ENCODE results near the gene PPP6R2. TPM values are rescaled to one million over a fixed set of nuclear protein-coding genes. Genes with fewer than 3 reads are reported as not detected.
A peak's percentile ranks its signal among the peaks of the same experiment; 100 is the strongest.

PPP6R2 gene
- polyA plus RNA-seq, 1 donor from 2014 or later, result 85.4 TPM

DNA sequence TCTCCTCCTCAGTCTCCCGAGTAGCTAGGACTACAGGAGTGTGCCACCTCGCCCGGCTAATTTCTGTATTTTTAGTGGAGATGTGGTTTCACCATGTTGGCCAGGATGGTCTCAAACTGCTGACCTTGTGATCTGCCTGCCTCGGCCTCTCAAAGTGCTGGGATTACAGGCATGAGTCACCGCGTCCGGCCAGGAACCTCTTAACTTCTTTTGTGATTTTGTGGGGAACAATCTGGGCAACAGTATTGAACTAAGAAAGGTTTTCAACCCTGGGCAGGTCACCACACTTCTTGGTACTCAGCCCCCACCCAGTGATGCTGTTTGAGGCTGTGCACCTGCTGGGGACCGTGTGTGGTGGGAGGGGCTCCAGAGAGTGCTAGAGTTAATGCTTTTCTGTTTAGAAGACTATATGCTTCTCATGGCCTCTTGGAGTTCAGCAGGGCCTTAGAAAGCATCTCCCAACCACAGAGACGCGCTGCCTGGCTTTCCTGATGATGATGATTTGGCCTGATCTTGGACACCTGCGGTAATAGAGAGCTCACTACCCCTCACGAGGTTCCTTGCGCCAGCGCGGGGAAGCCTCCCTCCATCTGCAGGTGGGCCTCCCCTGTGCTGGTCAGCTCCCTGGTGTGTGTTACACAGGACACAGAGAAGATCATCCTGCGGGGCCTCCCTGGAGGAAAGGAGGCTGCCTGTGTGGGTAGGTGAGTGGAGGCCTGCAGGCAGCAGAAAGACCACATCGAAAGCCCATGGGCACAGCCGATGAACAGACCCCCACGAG is 17.5 kb upstream of the PPP6R2 start:
- Histone ChIP-seq H3K27me3 (ENCODE audit: insufficient read depth, low read depth, low read length) (no peaks in the 10 kb centered on the region), H3K9me2 (ENCODE audit: insufficient read depth, low read length) (no peaks in the 10 kb centered on the region), H3K36me3 (ENCODE audit: insufficient read depth, low read length) (no peaks in the 10 kb centered on the region), H3K79me2 (replicated peaks; ENCODE audit: insufficient read depth, low read length) (peaks cover 17% of the 10 kb centered on the region), H3K9me3 (ENCODE audit: low read length) (no peaks in the 10 kb centered on the region), H3K9ac (ENCODE audit: low read length) (peak overlapping the region; percentile 83), H4K20me1 (ENCODE audit: insufficient read depth) (no peaks in the 10 kb centered on the region), H3K4me2 (ENCODE audit: low read length) (peak overlapping the region; percentile 88), H2AFZ (ENCODE audit: low read depth, low read length) (peak overlapping the region; percentile 10), H3K27ac (ENCODE audit: low read length) (peak overlapping the region; percentile 76), H3K4me3 (ENCODE audit: low read length) (peak overlapping the region; percentile 77), H3F3A (ENCODE audit: insufficient read depth, low read length, poor library complexity, severe bottlenecking) (no peaks in the 10 kb centered on the region)
- TF ChIP-seq TAF1 (IDR thresholded peaks at IDR 0.05; ENCODE audit: low read depth) (no peak), POLR2AphosphoS5 (IDR thresholded peaks at IDR 0.05) (no peak), EP300 (conservative IDR thresholded peaks at IDR 0.05; ENCODE audit: poor library complexity, severe bottlenecking) (no peak), RAD21 (conservative IDR thresholded peaks at IDR 0.05) (no peak), EZH2 (IDR thresholded peaks at IDR 0.05; ENCODE audit: borderline replicate concordance, insufficient read depth, low read length, poor library complexity, severe bottlenecking) (no peak), MXI1 (conservative IDR thresholded peaks at IDR 0.05; ENCODE audit: poor library complexity, severe bottlenecking) (no peak), SMC3 (conservative IDR thresholded peaks at IDR 0.05; ENCODE audit: poor library complexity) (no peak)
- TF ChIP-seq, protein P1, sequence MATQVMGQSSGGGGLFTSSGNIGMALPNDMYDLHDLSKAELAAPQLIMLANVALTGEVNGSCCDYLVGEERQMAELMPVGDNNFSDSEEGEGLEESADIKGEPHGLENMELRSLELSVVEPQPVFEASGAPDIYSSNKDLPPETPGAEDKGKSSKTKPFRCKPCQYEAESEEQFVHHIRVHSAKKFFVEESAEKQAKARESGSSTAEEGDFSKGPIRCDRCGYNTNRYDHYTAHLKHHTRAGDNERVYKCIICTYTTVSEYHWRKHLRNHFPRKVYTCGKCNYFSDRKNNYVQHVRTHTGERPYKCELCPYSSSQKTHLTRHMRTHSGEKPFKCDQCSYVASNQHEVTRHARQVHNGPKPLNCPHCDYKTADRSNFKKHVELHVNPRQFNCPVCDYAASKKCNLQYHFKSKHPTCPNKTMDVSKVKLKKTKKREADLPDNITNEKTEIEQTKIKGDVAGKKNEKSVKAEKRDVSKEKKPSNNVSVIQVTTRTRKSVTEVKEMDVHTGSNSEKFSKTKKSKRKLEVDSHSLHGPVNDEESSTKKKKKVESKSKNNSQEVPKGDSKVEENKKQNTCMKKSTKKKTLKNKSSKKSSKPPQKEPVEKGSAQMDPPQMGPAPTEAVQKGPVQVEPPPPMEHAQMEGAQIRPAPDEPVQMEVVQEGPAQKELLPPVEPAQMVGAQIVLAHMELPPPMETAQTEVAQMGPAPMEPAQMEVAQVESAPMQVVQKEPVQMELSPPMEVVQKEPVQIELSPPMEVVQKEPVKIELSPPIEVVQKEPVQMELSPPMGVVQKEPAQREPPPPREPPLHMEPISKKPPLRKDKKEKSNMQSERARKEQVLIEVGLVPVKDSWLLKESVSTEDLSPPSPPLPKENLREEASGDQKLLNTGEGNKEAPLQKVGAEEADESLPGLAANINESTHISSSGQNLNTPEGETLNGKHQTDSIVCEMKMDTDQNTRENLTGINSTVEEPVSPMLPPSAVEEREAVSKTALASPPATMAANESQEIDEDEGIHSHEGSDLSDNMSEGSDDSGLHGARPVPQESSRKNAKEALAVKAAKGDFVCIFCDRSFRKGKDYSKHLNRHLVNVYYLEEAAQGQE (IDR thresholded peaks at IDR 0.05; ENCODE audit: borderline replicate concordance), result no peak
- TF ChIP-seq, protein P2, sequence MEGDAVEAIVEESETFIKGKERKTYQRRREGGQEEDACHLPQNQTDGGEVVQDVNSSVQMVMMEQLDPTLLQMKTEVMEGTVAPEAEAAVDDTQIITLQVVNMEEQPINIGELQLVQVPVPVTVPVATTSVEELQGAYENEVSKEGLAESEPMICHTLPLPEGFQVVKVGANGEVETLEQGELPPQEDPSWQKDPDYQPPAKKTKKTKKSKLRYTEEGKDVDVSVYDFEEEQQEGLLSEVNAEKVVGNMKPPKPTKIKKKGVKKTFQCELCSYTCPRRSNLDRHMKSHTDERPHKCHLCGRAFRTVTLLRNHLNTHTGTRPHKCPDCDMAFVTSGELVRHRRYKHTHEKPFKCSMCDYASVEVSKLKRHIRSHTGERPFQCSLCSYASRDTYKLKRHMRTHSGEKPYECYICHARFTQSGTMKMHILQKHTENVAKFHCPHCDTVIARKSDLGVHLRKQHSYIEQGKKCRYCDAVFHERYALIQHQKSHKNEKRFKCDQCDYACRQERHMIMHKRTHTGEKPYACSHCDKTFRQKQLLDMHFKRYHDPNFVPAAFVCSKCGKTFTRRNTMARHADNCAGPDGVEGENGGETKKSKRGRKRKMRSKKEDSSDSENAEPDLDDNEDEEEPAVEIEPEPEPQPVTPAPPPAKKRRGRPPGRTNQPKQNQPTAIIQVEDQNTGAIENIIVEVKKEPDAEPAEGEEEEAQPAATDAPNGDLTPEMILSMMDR (IDR thresholded peaks at IDR 0.05; ENCODE audit: poor library complexity, severe bottlenecking), result no peak

DNA sequence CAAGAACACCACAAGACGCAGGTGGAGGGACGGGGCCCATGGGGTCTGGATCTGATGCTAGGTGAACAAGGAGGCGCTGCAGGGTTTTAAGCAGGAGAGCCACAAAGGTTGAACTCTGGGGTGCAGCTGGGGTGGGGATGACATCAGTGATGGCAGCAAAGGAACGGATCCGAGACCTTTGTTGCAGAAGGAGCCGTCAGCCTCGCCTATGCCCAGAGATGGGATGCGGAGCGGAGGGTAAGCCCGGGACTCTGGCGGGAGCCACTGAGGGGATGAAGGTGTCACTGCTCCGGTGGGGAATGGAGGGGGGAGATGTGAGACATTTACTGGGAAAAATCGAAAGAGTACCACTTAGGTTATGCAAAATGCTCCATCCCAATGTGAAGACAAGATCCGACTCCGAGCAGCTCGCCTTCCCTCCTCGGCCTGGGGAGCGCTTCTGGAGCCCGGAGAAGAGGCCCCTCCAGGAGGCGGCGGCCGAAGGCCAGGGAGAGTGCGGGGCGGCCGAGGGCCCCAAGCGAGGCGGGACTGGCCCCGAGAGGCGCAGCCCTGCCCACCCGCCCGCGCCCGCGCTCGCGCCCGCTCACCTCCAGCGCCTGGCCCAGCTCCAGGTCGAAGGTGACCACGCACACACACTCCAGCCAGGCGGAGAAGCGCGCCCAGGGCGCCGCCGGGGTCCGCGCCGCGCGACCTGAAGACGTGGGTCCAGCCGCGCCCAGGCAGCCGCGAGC is 16.7 kb upstream of the PPP6R2 start:
- Histone ChIP-seq H3K4me3 (ENCODE audit: low read length) (peak overlapping the region; percentile 77), H4K20me1 (ENCODE audit: insufficient read depth) (no peaks in the 10 kb centered on the region), H3K27me3 (ENCODE audit: insufficient read depth, low read depth, low read length) (no peaks in the 10 kb centered on the region), H3K4me2 (ENCODE audit: low read length) (peak overlapping the region; percentile 88), H3F3A (ENCODE audit: insufficient read depth, low read length, poor library complexity, severe bottlenecking) (no peaks in the 10 kb centered on the region), H3K79me2 (replicated peaks; ENCODE audit: insufficient read depth, low read length) (peaks cover 17% of the 10 kb centered on the region), H3K9me2 (ENCODE audit: insufficient read depth, low read length) (no peaks in the 10 kb centered on the region), H3K36me3 (ENCODE audit: insufficient read depth, low read length) (no peaks in the 10 kb centered on the region), H3K9ac (ENCODE audit: low read length) (peak overlapping the region; percentile 83), H3K27ac (ENCODE audit: low read length) (peak overlapping the region; percentile 76), H2AFZ (ENCODE audit: low read depth, low read length) (peak overlapping the region; percentile 10), H3K9me3 (ENCODE audit: low read length) (no peaks in the 10 kb centered on the region)
- TF ChIP-seq MXI1 (conservative IDR thresholded peaks at IDR 0.05; ENCODE audit: poor library complexity, severe bottlenecking) (peak; percentile 70), EP300 (conservative IDR thresholded peaks at IDR 0.05; ENCODE audit: poor library complexity, severe bottlenecking) (no peak)
- TF ChIP-seq, protein P1 (IDR thresholded peaks at IDR 0.05; ENCODE audit: borderline replicate concordance), result peak; percentile 37

Measured in neural cell (in vitro differentiated cells).